Measurements from ENCODE around the gene SRPK2.

Gene SRPK2

GRCh38 chr7:105191331-105191730, 197.4 kb downstream of the SRPK2 start:
- no peak for DNase-seq (ENCODE audit: low read depth)

GRCh38 chr7:105189859-105190492, 198.7 kb downstream of the SRPK2 start:
- DNase-seq (ENCODE audit: low read depth), result no peak

GRCh38 chr7:105188201-105188600, 200.5 kb downstream of the SRPK2 start:
- DNase-seq (ENCODE audit: low read depth), result no peak

- no peak for DNase-seq (ENCODE audit: low read depth)
These were observed 201.2 kb downstream of the SRPK2 start for GRCh38 chr7:105187302-105188169.

- DNase-seq (ENCODE audit: low read depth), result no peak
These were observed 203.3 kb downstream of the SRPK2 start for GRCh38 chr7:105185290-105186010.

- DNase-seq (ENCODE audit: low read depth), result no peak
These were observed 208.7 kb downstream of the SRPK2 start for GRCh38 chr7:105180002-105180401.

- no peak for DNase-seq (ENCODE audit: low read depth)
These were observed 209.7 kb downstream of the SRPK2 start for GRCh38 chr7:105178928-105179541.

GRCh38 chr7:105178177-105178576, 210.5 kb downstream of the SRPK2 start:
- DNase-seq (ENCODE audit: low read depth), result no peak

- no peak for DNase-seq (ENCODE audit: low read depth)
These were observed 211.7 kb downstream of the SRPK2 start for GRCh38 chr7:105177026-105177425.

- no peak for DNase-seq (ENCODE audit: low read depth)
These were observed 215.1 kb downstream of the SRPK2 start for GRCh38 chr7:105173586-105173985.

GRCh38 chr7:105164751-105165150, 224.0 kb downstream of the SRPK2 start:
- no peak for DNase-seq (ENCODE audit: low read depth)

- no peak for DNase-seq (ENCODE audit: low read depth)
These were observed 225.0 kb downstream of the SRPK2 start for GRCh38 chr7:105163718-105164117.

GRCh38 chr7:105161366-105161765, 227.4 kb downstream of the SRPK2 start:
- DNase-seq (ENCODE audit: low read depth), result no peak

GRCh38 chr7:105157278-105157677, 231.4 kb downstream of the SRPK2 start:
- DNase-seq (ENCODE audit: low read depth), result no peak

- no peak for DNase-seq (ENCODE audit: low read depth)
These were observed 232.0 kb downstream of the SRPK2 start for GRCh38 chr7:105156731-105157130.

- DNase-seq (ENCODE audit: low read depth), result no peak
These were observed 234.6 kb downstream of the SRPK2 start for GRCh38 chr7:105154084-105154483.

GRCh38 chr7:105153531-105153930, 235.2 kb downstream of the SRPK2 start:
- no peak for DNase-seq (ENCODE audit: low read depth)

- DNase-seq (ENCODE audit: low read depth), result no peak
These were observed 237.6 kb downstream of the SRPK2 start for GRCh38 chr7:105151152-105151551.

- DNase-seq (ENCODE audit: low read depth), result no peak
These were observed 238.9 kb downstream of the SRPK2 start for GRCh38 chr7:105149827-105150226.

GRCh38 chr7:105141068-105141467, 247.7 kb downstream of the SRPK2 start:
- DNase-seq (ENCODE audit: low read depth), result peak; percentile 38

GRCh38 chr7:105139381-105139780, 249.3 kb downstream of the SRPK2 start:
- DNase-seq (ENCODE audit: low read depth), result no peak

GRCh38 chr7:105137898-105138297, 250.8 kb downstream of the SRPK2 start:
- no peak for DNase-seq (ENCODE audit: low read depth)
